ENCODE measurements around the gene SLC17A3. TPM values are rescaled to one million over a fixed set of nuclear protein-coding genes. Genes with fewer than 3 reads are reported as not detected.

Gene SLC17A3
- total and polyA plus RNA-seq, 2 donors (not counting 3 experiments of a cell fraction or from before 2014, with no cell fraction given), result not detected

DNA sequence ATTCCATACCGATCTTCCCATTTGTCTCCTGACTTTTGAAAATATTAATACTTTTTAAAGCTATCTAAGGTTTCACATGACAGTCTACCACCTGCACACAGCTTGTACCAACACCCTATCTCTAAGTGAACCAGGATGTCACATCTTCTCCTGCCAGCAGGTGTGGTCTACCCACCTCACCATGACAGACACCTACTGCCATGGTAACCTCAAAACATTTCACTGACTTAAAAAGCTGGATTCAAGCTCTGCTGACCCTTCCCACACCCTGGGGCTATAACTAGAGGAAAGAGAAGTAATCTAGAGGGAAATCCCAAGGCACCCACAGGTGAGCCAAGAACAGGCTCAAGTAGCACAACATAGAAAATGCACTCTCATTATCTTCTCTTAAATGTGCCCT, 1.2 kb downstream of the SLC17A3 start:
- Histone ChIP-seq H3K79me2 (ENCODE audit: control insufficient read depth, insufficient read depth, low read length) (no peaks in the 10 kb centered on the region), H3K9ac (replicated peaks; ENCODE audit: extremely low read depth, insufficient read depth, low read length) (no peak overlapping the region), H4K20me1 (replicated peaks; ENCODE audit: control insufficient read depth, extremely low read depth, insufficient read depth, low read length) (no peaks in the 10 kb centered on the region), H2AFZ (ENCODE audit: low read depth, low read length) (no peak overlapping the region), H3K4me2 (ENCODE audit: insufficient read depth, low read length) (no peak overlapping the region), H3K4me3 (replicated peaks in 1 of 3; ENCODE audit: insufficient read depth in 1 of 3, low read depth in 1 of 3, low read length in 3 of 3) (no peak overlapping the region), H3K27me3 (ENCODE audit: control insufficient read depth in 2 of 2, insufficient read depth in 2 of 2, low read length in 2 of 2) (peaks cover 0 to 4% of the 10 kb centered on the region in 2 experiments), H3K9me3 (replicated peaks; ENCODE audit: control insufficient read depth, insufficient read depth, low read length) (no peaks in the 10 kb centered on the region), H3K9me1 (replicated peaks; ENCODE audit: control insufficient read depth, extremely low read depth, insufficient read depth, low read length) (no peaks in the 10 kb centered on the region), H3K4me1 (ENCODE audit: control insufficient read depth, extremely low read depth, insufficient read depth, low read length) (no peaks in the 10 kb centered on the region), H3K27ac (ENCODE audit: insufficient read depth, low read depth, low read length) (no peak overlapping the region), H3K36me3 (ENCODE audit: control insufficient read depth in 2 of 2, extremely low read depth in 1 of 2, insufficient read depth in 2 of 2, low read length in 2 of 2) (no peaks in the 10 kb centered on the region)
- DNase-seq (ENCODE audit: low read depth, low spot score), result no peak
- POLR2A ChIA-PET, result no interaction called here
- no TSS peak for BruUV-seq (replicated peaks)
- CTCF ChIA-PET, result interaction anchor here (0.6 kb wide), 1 partner anchor 17 kb away, joined by 4 read pairs; no protein-coding TSS in a partner anchor
- intact Hi-C loops (cut with micrococcal nuclease), result no loop called here
- no peak for FAIRE-seq
- dilution Hi-C loops (cut with MboI; ENCODE audit: extremely low pct_ligation_motif_present, low sequenced_read_pairs), result no loop called here
- no peak for TF ChIP-seq MYC (IDR thresholded peaks at IDR 0.05; ENCODE audit: low read depth, low read length)
- TF ChIP-seq GATA2 (IDR thresholded peaks at IDR 0.05; ENCODE audit: insufficient read depth, insufficient read length, low read depth, low read length), result no peak
- TF ChIP-seq, protein P1, sequence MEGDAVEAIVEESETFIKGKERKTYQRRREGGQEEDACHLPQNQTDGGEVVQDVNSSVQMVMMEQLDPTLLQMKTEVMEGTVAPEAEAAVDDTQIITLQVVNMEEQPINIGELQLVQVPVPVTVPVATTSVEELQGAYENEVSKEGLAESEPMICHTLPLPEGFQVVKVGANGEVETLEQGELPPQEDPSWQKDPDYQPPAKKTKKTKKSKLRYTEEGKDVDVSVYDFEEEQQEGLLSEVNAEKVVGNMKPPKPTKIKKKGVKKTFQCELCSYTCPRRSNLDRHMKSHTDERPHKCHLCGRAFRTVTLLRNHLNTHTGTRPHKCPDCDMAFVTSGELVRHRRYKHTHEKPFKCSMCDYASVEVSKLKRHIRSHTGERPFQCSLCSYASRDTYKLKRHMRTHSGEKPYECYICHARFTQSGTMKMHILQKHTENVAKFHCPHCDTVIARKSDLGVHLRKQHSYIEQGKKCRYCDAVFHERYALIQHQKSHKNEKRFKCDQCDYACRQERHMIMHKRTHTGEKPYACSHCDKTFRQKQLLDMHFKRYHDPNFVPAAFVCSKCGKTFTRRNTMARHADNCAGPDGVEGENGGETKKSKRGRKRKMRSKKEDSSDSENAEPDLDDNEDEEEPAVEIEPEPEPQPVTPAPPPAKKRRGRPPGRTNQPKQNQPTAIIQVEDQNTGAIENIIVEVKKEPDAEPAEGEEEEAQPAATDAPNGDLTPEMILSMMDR (IDR thresholded peaks at IDR 0.05; ENCODE audit: extremely low read depth in 1 of 2, insufficient read depth in 1 of 2, low read depth in 1 of 2, low read length in 2 of 2), result no peak
- TF ChIP-seq POLR2A (IDR thresholded peaks at IDR 0.05; ENCODE audit: low read depth, low read length), result no peak
- no peak for TF ChIP-seq POLR2AphosphoS5 (IDR thresholded peaks at IDR 0.05; ENCODE audit: insufficient read depth, low read depth, low read length)
- no peak for TF ChIP-seq JUN (IDR thresholded peaks at IDR 0.05; ENCODE audit: borderline replicate concordance, insufficient read depth, insufficient read length, low read depth)
- TF ChIP-seq EZH2 (IDR thresholded peaks at IDR 0.05; ENCODE audit: borderline replicate concordance, low read depth, low read length, severe bottlenecking), result no peak
- TF ChIP-seq, protein P2, sequence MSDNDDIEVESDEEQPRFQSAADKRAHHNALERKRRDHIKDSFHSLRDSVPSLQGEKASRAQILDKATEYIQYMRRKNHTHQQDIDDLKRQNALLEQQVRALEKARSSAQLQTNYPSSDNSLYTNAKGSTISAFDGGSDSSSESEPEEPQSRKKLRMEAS (IDR thresholded peaks at IDR 0.05; ENCODE audit: insufficient read depth, insufficient read length), result no peak
- TF ChIP-seq FOS (IDR thresholded peaks at IDR 0.05; ENCODE audit: borderline replicate concordance, insufficient read depth, low read length), result no peak
